ENCODE results near the gene DDT.
"Not testable (repeated sequence)": the region's sequence is repeated elsewhere in the genome, so short reads cannot be mapped to it uniquely, and the experiment has no call there.

The DDT gene

GRCh38 chr22:23966568-23966967, 7.7 kb downstream of the DDT start, which contains the start of gene DDTL:
Gene DDTL (plus strand): TSS chr22:23966888. CDS start chr22:23966915, 27 bp downstream.
- not testable (repeated sequence) for H3K9me3 ChIP-seq (ENCODE audit: control insufficient read depth, insufficient read depth, low read length); H3K4me3 ChIP-seq (ENCODE audit: low read depth, low read length); H3K27me3 ChIP-seq (ENCODE audit: control insufficient read depth, insufficient read depth, low read length); H3K9ac ChIP-seq (ENCODE audit: low read depth, low read length); H3K27ac ChIP-seq (ENCODE audit: low read depth, low read length); H3K4me1 ChIP-seq (ENCODE audit: control insufficient read depth, insufficient read depth, low read length)
- peaks cover 27% of the 10 kb centered on the region for H3K36me3 ChIP-seq (ENCODE audit: control insufficient read depth, insufficient read depth, low read length)

DNA sequence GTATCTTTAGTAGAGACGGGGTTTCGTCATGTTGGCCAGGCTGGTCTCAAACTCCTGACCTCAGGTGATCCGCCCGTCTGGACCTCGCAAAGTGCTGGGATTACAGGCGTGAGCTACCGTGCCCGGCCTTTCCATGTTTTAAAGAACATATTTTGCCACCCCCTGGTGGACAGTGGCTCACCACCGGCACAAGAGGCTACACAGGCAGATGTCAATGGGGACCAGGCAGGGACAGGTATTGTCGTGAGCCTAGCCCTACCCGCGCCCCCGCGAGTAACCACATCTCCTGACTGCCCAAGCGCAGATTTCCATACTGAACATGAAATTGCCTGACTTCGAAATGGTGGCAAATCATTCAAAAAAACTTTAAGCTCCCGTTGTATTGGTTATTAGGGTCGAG, 8.1 kb downstream of the DDT start:
- not testable (repeated sequence) for H3K27ac ChIP-seq (ENCODE audit: low read depth, low read length); H3K9me3 ChIP-seq (ENCODE audit: control insufficient read depth, insufficient read depth, low read length); H3K9ac ChIP-seq (ENCODE audit: low read depth, low read length); H3K4me1 ChIP-seq (ENCODE audit: control insufficient read depth, insufficient read depth, low read length); H3K27me3 ChIP-seq (ENCODE audit: control insufficient read depth, insufficient read depth, low read length); H3K4me3 ChIP-seq (ENCODE audit: low read depth, low read length)
- peaks cover 22% of the 10 kb centered on the region for H3K36me3 ChIP-seq (ENCODE audit: control insufficient read depth, insufficient read depth, low read length)

DNA sequence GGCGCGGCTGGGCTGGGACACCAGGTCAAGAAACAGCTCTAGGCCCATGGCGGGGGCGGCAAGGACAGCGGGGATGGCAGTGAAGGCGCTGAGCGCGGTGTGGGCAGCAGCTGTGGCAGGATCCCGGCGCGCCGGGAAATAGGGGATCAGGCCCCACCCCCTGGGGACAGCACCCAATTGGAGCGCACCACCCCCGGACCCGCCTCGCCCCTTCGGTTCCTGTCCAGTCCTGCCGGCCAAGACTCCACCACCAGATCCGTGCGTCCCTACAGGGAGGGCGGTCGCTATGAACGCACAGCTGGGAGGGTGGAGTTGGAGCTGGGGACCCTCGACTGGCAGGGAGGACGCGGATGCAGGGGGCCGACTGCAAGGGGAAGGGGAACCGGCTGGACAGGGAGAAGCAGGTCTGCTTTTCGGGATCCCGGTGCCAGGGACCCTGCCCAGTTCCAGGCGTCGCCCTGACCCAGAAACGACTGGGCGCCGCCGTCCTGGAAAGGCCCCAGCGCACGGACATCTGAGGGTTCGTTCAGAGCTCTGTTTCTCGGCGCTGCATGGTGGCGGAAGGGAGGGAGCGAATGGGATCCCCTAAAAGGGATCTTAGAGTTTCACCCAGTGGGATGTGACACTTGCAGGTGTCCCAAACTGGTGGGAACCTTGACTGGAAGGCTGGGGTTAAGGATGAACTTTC, 13.0 kb downstream of the DDT start, which contains the start of gene GSTT2B:
Gene GSTT2B (minus strand): TSS at position 112 of the 688 bp plus-strand sequence. CDS start 64 bp downstream, at position 48.
- not testable (repeated sequence) for H3K27ac ChIP-seq (ENCODE audit: low read depth, low read length); H3K4me1 ChIP-seq (ENCODE audit: control insufficient read depth, insufficient read depth, low read length); H3K27me3 ChIP-seq (ENCODE audit: control insufficient read depth, insufficient read depth, low read length); H3K9ac ChIP-seq (ENCODE audit: low read depth, low read length); H3K9me3 ChIP-seq (ENCODE audit: control insufficient read depth, insufficient read depth, low read length); H3K36me3 ChIP-seq (ENCODE audit: control insufficient read depth, insufficient read depth, low read length); H3K4me3 ChIP-seq (ENCODE audit: low read depth, low read length)

GRCh38 chr22:23956301-23956900, 17.8 kb downstream of the DDT start:
- Histone ChIP-seq H3K27ac (ENCODE audit: low read depth, low read length) (peak overlapping the region; percentile 94), H3K4me3 (ENCODE audit: low read depth, low read length) (peak overlapping the region; percentile 34; the same call in 1 of the 2 replicates), H3K4me1 (ENCODE audit: control insufficient read depth, insufficient read depth, low read length) (peaks cover 13% of the 10 kb centered on the region), H3K9ac (ENCODE audit: low read depth, low read length) (0 out of 2 replicates have a peak overlapping the region, but pooled peaks have one; percentile 15)
- H3K9me3 ChIP-seq (ENCODE audit: control insufficient read depth, insufficient read depth, low read length); H3K27me3 ChIP-seq (ENCODE audit: control insufficient read depth, insufficient read depth, low read length); H3K36me3 ChIP-seq (ENCODE audit: control insufficient read depth, insufficient read depth, low read length): not testable (repeated sequence)

- H3K4me1 ChIP-seq (ENCODE audit: control insufficient read depth, insufficient read depth, low read length) = peaks cover 13% of the 10 kb centered on the region
- H3K36me3 ChIP-seq (ENCODE audit: control insufficient read depth, insufficient read depth, low read length); H3K9me3 ChIP-seq (ENCODE audit: control insufficient read depth, insufficient read depth, low read length); H3K27me3 ChIP-seq (ENCODE audit: control insufficient read depth, insufficient read depth, low read length); H3K9ac ChIP-seq (ENCODE audit: low read depth, low read length): not testable (repeated sequence)
- H3K4me3 ChIP-seq (ENCODE audit: low read depth, low read length) = peak overlapping the region; percentile 31; the same call in 1 of the 2 replicates
- H3K27ac ChIP-seq (ENCODE audit: low read depth, low read length) = peak overlapping the region; percentile 94
Observed at GRCh38 chr22:23955886-23956285, 18.4 kb downstream of the DDT start.

DNA sequence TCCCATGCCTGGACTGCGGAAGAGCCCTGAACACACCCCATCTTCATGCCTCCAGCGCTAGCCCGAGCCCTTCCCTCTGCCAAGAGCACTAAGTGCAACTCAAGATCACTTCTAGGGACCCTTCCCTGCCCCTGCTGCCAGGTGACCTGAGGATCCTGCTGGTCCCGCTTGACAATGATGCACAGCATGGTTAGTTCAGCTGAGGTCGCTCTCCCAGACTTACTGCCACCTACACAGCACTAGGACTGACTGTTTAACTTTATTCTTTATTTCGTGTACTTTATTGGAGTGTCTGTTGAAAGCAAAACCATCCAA, 19.3 kb downstream of the DDT start:
- H3K4me1 ChIP-seq (ENCODE audit: control insufficient read depth, insufficient read depth, low read length) = peaks cover 13% of the 10 kb centered on the region
- not testable (repeated sequence) for H3K36me3 ChIP-seq (ENCODE audit: control insufficient read depth, insufficient read depth, low read length); H3K9ac ChIP-seq (ENCODE audit: low read depth, low read length); H3K27me3 ChIP-seq (ENCODE audit: control insufficient read depth, insufficient read depth, low read length); H3K4me3 ChIP-seq (ENCODE audit: low read depth, low read length); H3K9me3 ChIP-seq (ENCODE audit: control insufficient read depth, insufficient read depth, low read length)
- H3K27ac ChIP-seq (ENCODE audit: low read depth, low read length) = peak overlapping the region; percentile 94

- not testable (repeated sequence) for H3K9ac ChIP-seq (ENCODE audit: low read depth, low read length); H3K36me3 ChIP-seq (ENCODE audit: control insufficient read depth, insufficient read depth, low read length); H3K4me3 ChIP-seq (ENCODE audit: low read depth, low read length); H3K27me3 ChIP-seq (ENCODE audit: control insufficient read depth, insufficient read depth, low read length); H3K9me3 ChIP-seq (ENCODE audit: control insufficient read depth, insufficient read depth, low read length)
- Histone ChIP-seq H3K4me1 (ENCODE audit: control insufficient read depth, insufficient read depth, low read length) (peaks cover 13% of the 10 kb centered on the region), H3K27ac (ENCODE audit: low read depth, low read length) (peak overlapping the region; percentile 94)
Observed at GRCh38 chr22:23954193-23954990, 19.8 kb downstream of the DDT start.

GRCh38 chr22:23953485-23953884, 20.8 kb downstream of the DDT start:
- H3K27me3 ChIP-seq (ENCODE audit: control insufficient read depth, insufficient read depth, low read length); H3K27ac ChIP-seq (ENCODE audit: low read depth, low read length); H3K9me3 ChIP-seq (ENCODE audit: control insufficient read depth, insufficient read depth, low read length); H3K36me3 ChIP-seq (ENCODE audit: control insufficient read depth, insufficient read depth, low read length); H3K4me3 ChIP-seq (ENCODE audit: low read depth, low read length); H3K9ac ChIP-seq (ENCODE audit: low read depth, low read length): not testable (repeated sequence)
- H3K4me1 ChIP-seq (ENCODE audit: control insufficient read depth, insufficient read depth, low read length) = peaks cover 13% of the 10 kb centered on the region

- H3K4me1 ChIP-seq (ENCODE audit: control insufficient read depth, insufficient read depth, low read length) = peaks cover 13% of the 10 kb centered on the region
- H3K4me3 ChIP-seq (ENCODE audit: low read depth, low read length); H3K27me3 ChIP-seq (ENCODE audit: control insufficient read depth, insufficient read depth, low read length); H3K36me3 ChIP-seq (ENCODE audit: control insufficient read depth, insufficient read depth, low read length); H3K27ac ChIP-seq (ENCODE audit: low read depth, low read length); H3K9ac ChIP-seq (ENCODE audit: low read depth, low read length); H3K9me3 ChIP-seq (ENCODE audit: control insufficient read depth, insufficient read depth, low read length): not testable (repeated sequence)
Observed at GRCh38 chr22:23952794-23953405, 21.3 kb downstream of the DDT start.

DNA sequence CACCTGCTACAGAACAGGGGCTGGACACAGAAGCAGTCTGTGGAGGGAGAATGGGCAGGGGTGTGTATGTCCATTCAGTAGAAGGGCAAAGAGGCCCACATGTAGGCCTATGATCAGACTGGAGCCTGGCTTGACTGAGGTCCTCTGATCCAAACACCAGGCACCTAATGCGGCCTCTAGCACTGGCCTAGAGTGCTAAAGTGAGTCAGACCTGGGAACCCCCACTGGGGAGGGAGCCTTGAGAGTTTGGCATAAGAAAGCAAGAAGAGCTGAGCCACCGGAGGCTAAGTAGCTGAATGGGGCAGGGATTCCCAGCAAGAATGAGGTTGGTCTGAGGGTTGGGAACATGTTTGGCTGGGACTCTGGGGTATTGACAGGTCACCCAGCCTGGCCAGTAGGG, 22.9 kb downstream of the DDT start:
- peaks cover 13% of the 10 kb centered on the region for H3K4me1 ChIP-seq (ENCODE audit: control insufficient read depth, insufficient read depth, low read length)
- not testable (repeated sequence) for H3K27ac ChIP-seq (ENCODE audit: low read depth, low read length); H3K9ac ChIP-seq (ENCODE audit: low read depth, low read length); H3K36me3 ChIP-seq (ENCODE audit: control insufficient read depth, insufficient read depth, low read length); H3K27me3 ChIP-seq (ENCODE audit: control insufficient read depth, insufficient read depth, low read length); H3K9me3 ChIP-seq (ENCODE audit: control insufficient read depth, insufficient read depth, low read length); H3K4me3 ChIP-seq (ENCODE audit: low read depth, low read length)

- H3K4me3 ChIP-seq (ENCODE audit: low read depth, low read length); H3K36me3 ChIP-seq (ENCODE audit: control insufficient read depth, insufficient read depth, low read length); H3K4me1 ChIP-seq (ENCODE audit: control insufficient read depth, insufficient read depth, low read length); H3K27ac ChIP-seq (ENCODE audit: low read depth, low read length); H3K9ac ChIP-seq (ENCODE audit: low read depth, low read length); H3K9me3 ChIP-seq (ENCODE audit: control insufficient read depth, insufficient read depth, low read length); H3K27me3 ChIP-seq (ENCODE audit: control insufficient read depth, insufficient read depth, low read length): not testable (repeated sequence)
Observed at GRCh38 chr22:23949764-23950163, 24.5 kb downstream of the DDT start.

Measured in HUES48 (cell line).